ENCODE measurements around the gene EEF1E1.

DNA sequence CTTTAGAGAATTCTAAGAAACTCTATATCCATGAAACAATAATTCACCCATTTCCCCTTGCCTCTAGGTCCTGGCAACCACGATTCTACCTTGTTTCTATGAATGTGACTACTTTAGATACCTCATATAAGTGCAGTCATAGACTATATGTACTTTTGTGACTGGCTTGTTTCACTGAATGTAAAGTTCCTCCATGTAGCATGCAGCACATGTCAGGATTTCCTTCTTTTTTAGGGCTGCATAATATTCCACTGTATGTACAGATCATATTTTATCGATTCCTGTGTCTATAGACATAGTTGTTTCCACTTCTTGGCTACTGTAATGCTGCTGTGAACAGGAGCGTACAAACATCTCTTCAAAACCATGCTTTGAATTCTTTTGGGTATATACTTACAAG, 11.7 kb downstream of the EEF1E1 start:
- TF ChIP-seq SIX5 (IDR thresholded peaks at IDR 0.05; ENCODE audit: low read depth, low read length) (no peak), EP300 (IDR thresholded peaks at IDR 0.05; ENCODE audit: borderline replicate concordance in 1 of 2, low read depth in 2 of 2, low read length in 2 of 2) (no peak), SIN3A (conservative IDR thresholded peaks at IDR 0.05 in 1 of 2, IDR thresholded peaks at IDR 0.05 in 1 of 2; ENCODE audit: low read depth in 1 of 2, low read length in 2 of 2) (no peak), EGR1 (IDR thresholded peaks at IDR 0.05; ENCODE audit: borderline replicate concordance, low read depth, low read length) (no peak), POLR2AphosphoS5 (IDR thresholded peaks at IDR 0.05; ENCODE audit: low read depth, low read length) (no peak), JUND (IDR thresholded peaks at IDR 0.05; ENCODE audit: low read length) (no peak), CEBPB (IDR thresholded peaks at IDR 0.05; ENCODE audit: low read depth, low read length) (no peak), GTF2F1 (IDR thresholded peaks at IDR 0.05; ENCODE audit: borderline replicate concordance, low read depth, low read length) (no peak), HDAC2 (IDR thresholded peaks at IDR 0.05; ENCODE audit: borderline replicate concordance in 1 of 2, low read depth in 2 of 2, low read length in 2 of 2) (no peak), EZH2 (IDR thresholded peaks at IDR 0.05; ENCODE audit: low read depth, low read length, severe bottlenecking) (no peak)
- TF ChIP-seq, protein P1, sequence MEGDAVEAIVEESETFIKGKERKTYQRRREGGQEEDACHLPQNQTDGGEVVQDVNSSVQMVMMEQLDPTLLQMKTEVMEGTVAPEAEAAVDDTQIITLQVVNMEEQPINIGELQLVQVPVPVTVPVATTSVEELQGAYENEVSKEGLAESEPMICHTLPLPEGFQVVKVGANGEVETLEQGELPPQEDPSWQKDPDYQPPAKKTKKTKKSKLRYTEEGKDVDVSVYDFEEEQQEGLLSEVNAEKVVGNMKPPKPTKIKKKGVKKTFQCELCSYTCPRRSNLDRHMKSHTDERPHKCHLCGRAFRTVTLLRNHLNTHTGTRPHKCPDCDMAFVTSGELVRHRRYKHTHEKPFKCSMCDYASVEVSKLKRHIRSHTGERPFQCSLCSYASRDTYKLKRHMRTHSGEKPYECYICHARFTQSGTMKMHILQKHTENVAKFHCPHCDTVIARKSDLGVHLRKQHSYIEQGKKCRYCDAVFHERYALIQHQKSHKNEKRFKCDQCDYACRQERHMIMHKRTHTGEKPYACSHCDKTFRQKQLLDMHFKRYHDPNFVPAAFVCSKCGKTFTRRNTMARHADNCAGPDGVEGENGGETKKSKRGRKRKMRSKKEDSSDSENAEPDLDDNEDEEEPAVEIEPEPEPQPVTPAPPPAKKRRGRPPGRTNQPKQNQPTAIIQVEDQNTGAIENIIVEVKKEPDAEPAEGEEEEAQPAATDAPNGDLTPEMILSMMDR (IDR thresholded peaks at IDR 0.05; ENCODE audit: control extremely low read depth in 1 of 3, insufficient read depth in 1 of 3, low read depth in 1 of 3, low read length in 3 of 3) = no peak
- TF ChIP-seq, protein P2, sequence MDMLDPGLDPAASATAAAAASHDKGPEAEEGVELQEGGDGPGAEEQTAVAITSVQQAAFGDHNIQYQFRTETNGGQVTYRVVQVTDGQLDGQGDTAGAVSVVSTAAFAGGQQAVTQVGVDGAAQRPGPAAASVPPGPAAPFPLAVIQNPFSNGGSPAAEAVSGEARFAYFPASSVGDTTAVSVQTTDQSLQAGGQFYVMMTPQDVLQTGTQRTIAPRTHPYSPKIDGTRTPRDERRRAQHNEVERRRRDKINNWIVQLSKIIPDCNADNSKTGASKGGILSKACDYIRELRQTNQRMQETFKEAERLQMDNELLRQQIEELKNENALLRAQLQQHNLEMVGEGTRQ (IDR thresholded peaks at IDR 0.05; ENCODE audit: low read length) = no peak
- TF ChIP-seq, protein P3, sequence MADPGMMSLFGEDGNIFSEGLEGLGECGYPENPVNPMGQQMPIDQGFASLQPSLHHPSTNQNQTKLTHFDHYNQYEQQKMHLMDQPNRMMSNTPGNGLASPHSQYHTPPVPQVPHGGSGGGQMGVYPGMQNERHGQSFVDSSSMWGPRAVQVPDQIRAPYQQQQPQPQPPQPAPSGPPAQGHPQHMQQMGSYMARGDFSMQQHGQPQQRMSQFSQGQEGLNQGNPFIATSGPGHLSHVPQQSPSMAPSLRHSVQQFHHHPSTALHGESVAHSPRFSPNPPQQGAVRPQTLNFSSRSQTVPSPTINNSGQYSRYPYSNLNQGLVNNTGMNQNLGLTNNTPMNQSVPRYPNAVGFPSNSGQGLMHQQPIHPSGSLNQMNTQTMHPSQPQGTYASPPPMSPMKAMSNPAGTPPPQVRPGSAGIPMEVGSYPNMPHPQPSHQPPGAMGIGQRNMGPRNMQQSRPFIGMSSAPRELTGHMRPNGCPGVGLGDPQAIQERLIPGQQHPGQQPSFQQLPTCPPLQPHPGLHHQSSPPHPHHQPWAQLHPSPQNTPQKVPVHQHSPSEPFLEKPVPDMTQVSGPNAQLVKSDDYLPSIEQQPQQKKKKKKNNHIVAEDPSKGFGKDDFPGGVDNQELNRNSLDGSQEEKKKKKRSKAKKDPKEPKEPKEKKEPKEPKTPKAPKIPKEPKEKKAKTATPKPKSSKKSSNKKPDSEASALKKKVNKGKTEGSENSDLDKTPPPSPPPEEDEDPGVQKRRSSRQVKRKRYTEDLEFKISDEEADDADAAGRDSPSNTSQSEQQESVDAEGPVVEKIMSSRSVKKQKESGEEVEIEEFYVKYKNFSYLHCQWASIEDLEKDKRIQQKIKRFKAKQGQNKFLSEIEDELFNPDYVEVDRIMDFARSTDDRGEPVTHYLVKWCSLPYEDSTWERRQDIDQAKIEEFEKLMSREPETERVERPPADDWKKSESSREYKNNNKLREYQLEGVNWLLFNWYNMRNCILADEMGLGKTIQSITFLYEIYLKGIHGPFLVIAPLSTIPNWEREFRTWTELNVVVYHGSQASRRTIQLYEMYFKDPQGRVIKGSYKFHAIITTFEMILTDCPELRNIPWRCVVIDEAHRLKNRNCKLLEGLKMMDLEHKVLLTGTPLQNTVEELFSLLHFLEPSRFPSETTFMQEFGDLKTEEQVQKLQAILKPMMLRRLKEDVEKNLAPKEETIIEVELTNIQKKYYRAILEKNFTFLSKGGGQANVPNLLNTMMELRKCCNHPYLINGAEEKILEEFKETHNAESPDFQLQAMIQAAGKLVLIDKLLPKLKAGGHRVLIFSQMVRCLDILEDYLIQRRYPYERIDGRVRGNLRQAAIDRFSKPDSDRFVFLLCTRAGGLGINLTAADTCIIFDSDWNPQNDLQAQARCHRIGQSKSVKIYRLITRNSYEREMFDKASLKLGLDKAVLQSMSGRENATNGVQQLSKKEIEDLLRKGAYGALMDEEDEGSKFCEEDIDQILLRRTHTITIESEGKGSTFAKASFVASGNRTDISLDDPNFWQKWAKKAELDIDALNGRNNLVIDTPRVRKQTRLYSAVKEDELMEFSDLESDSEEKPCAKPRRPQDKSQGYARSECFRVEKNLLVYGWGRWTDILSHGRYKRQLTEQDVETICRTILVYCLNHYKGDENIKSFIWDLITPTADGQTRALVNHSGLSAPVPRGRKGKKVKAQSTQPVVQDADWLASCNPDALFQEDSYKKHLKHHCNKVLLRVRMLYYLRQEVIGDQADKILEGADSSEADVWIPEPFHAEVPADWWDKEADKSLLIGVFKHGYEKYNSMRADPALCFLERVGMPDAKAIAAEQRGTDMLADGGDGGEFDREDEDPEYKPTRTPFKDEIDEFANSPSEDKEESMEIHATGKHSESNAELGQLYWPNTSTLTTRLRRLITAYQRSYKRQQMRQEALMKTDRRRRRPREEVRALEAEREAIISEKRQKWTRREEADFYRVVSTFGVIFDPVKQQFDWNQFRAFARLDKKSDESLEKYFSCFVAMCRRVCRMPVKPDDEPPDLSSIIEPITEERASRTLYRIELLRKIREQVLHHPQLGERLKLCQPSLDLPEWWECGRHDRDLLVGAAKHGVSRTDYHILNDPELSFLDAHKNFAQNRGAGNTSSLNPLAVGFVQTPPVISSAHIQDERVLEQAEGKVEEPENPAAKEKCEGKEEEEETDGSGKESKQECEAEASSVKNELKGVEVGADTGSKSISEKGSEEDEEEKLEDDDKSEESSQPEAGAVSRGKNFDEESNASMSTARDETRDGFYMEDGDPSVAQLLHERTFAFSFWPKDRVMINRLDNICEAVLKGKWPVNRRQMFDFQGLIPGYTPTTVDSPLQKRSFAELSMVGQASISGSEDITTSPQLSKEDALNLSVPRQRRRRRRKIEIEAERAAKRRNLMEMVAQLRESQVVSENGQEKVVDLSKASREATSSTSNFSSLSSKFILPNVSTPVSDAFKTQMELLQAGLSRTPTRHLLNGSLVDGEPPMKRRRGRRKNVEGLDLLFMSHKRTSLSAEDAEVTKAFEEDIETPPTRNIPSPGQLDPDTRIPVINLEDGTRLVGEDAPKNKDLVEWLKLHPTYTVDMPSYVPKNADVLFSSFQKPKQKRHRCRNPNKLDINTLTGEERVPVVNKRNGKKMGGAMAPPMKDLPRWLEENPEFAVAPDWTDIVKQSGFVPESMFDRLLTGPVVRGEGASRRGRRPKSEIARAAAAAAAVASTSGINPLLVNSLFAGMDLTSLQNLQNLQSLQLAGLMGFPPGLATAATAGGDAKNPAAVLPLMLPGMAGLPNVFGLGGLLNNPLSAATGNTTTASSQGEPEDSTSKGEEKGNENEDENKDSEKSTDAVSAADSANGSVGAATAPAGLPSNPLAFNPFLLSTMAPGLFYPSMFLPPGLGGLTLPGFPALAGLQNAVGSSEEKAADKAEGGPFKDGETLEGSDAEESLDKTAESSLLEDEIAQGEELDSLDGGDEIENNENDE (IDR thresholded peaks at IDR 0.05; ENCODE audit: insufficient replicate concordance, low read length) = no peak
